ENCODE results near the gene MEX3A. TPM values are rescaled to one million over a fixed set of nuclear protein-coding genes. Genes with fewer than 3 reads are reported as not detected.
A peak's percentile ranks its signal among the peaks of the same experiment; 100 is the strongest.
"Not testable (repeated sequence)": the region's sequence is repeated elsewhere in the genome, so short reads cannot be mapped to it uniquely, and the experiment has no call there.

Gene MEX3A
- total and polyA plus RNA-seq, 2 donors (not counting 3 experiments of a cell fraction or from before 2014, with no cell fraction given), result 20.2 to 23.6 TPM

GRCh38 chr1:156126043-156126629 is 43.9 kb upstream of the MEX3A start:
- H3K27ac ChIP-seq (ENCODE audit: insufficient read depth, low read depth, low read length), result peak overlapping the region; percentile 97
- peak overlapping the region in 1 of 3 experiments; percentile 17 for H3K4me3 ChIP-seq (replicated peaks in 1 of 3; ENCODE audit: insufficient read depth in 1 of 3, low read depth in 1 of 3, low read length in 3 of 3)
- peaks cover 85% of the 10 kb centered on the region for H3K79me2 ChIP-seq (ENCODE audit: control insufficient read depth, insufficient read depth, low read length)
- peak; percentile 98 for FAIRE-seq
- H3K4me2 ChIP-seq (ENCODE audit: insufficient read depth, low read length), result peak overlapping the region; percentile 65
- no peaks in the 10 kb centered on the region for H3K9me3 ChIP-seq (replicated peaks; ENCODE audit: control insufficient read depth, insufficient read depth, low read length)
- TF ChIP-seq POLR2AphosphoS5 (IDR thresholded peaks at IDR 0.05; ENCODE audit: insufficient read depth, low read depth, low read length), result peak; percentile 90
- TF ChIP-seq FOS (IDR thresholded peaks at IDR 0.05; ENCODE audit: borderline replicate concordance, insufficient read depth, low read length), result peak; percentile 88
- peak; percentile 35 to 46 for TF ChIP-seq CTCF (IDR thresholded peaks at IDR 0.05; ENCODE audit: extremely low read depth in 1 of 2, insufficient read depth in 1 of 2, low read depth in 1 of 2, low read length in 2 of 2)
- TF ChIP-seq JUN (IDR thresholded peaks at IDR 0.05; ENCODE audit: borderline replicate concordance, insufficient read depth, insufficient read length, low read depth), result peak; percentile 71
- TF ChIP-seq POLR2A (IDR thresholded peaks at IDR 0.05; ENCODE audit: low read depth, low read length), result peak; percentile 65
- TF ChIP-seq GATA2 (IDR thresholded peaks at IDR 0.05; ENCODE audit: insufficient read depth, insufficient read length, low read depth, low read length), result peak; percentile 76
- no peak for TF ChIP-seq MYC (IDR thresholded peaks at IDR 0.05; ENCODE audit: low read depth, low read length)
- no peak for TF ChIP-seq EZH2 (IDR thresholded peaks at IDR 0.05; ENCODE audit: borderline replicate concordance, low read depth, low read length, severe bottlenecking)
- TF ChIP-seq MAX (IDR thresholded peaks at IDR 0.05; ENCODE audit: insufficient read depth, insufficient read length), result no peak
- no peaks in the 10 kb centered on the region for H4K20me1 ChIP-seq (replicated peaks; ENCODE audit: control insufficient read depth, extremely low read depth, insufficient read depth, low read length)
- ChIA-PET CTCF (interaction anchor here (0.7 to 13.0 kb wide), 4 partner anchors 6 to 99 kb away, joined by 3 to 627 read pairs (median 29); partner anchors contain the start of gene LMNA), POLR2A (interaction anchor here (0.6 to 5.1 kb wide), 4 partner anchors 11 to 136 kb away, joined by 3 to 55 read pairs (median 4); partner anchors contain the start of gene LMNA)
- intact Hi-C loops (cut with micrococcal nuclease) (loop anchor here (1.0 kb wide), 2 partner anchors 20 to 29 kb away; no protein-coding TSS in a partner anchor), dilution Hi-C loops (cut with MboI; ENCODE audit: extremely low pct_ligation_motif_present, low sequenced_read_pairs) (no loop called here)
- no peak overlapping the region for H2AFZ ChIP-seq (ENCODE audit: low read depth, low read length)
- peak overlapping the region; percentile 87 for H3K9ac ChIP-seq (replicated peaks; ENCODE audit: extremely low read depth, insufficient read depth, low read length)
- no TSS peak for BruUV-seq (replicated peaks)
- H3K36me3 ChIP-seq (ENCODE audit: control insufficient read depth in 2 of 2, extremely low read depth in 1 of 2, insufficient read depth in 2 of 2, low read length in 2 of 2), result peaks cover 3 to 4% of the 10 kb centered on the region in 2 experiments
- peaks cover 87% of the 10 kb centered on the region for H3K4me1 ChIP-seq (ENCODE audit: control insufficient read depth, extremely low read depth, insufficient read depth, low read length)
- H3K9me1 ChIP-seq (replicated peaks; ENCODE audit: control insufficient read depth, extremely low read depth, insufficient read depth, low read length), result no peaks in the 10 kb centered on the region
- peak; percentile 96 for DNase-seq (ENCODE audit: low read depth, low spot score)
- H3K27me3 ChIP-seq (ENCODE audit: control insufficient read depth in 2 of 2, insufficient read depth in 2 of 2, low read length in 2 of 2), result no peaks in the 10 kb centered on the region

- Histone ChIP-seq H3K27ac (ENCODE audit: insufficient read depth, low read depth, low read length) (peak overlapping the region; percentile 97), H3K9ac (replicated peaks; ENCODE audit: extremely low read depth, insufficient read depth, low read length) (peak overlapping the region; percentile 87), H3K79me2 (ENCODE audit: control insufficient read depth, insufficient read depth, low read length) (peaks cover 87% of the 10 kb centered on the region), H3K4me1 (ENCODE audit: control insufficient read depth, extremely low read depth, insufficient read depth, low read length) (peaks cover 90% of the 10 kb centered on the region)
- DNase-seq (ENCODE audit: low read depth, low spot score); H3K9me1 ChIP-seq (replicated peaks; ENCODE audit: control insufficient read depth, extremely low read depth, insufficient read depth, low read length); H3K27me3 ChIP-seq (ENCODE audit: control insufficient read depth in 2 of 2, insufficient read depth in 2 of 2, low read length in 2 of 2); H3K4me2 ChIP-seq (ENCODE audit: insufficient read depth, low read length); H3K36me3 ChIP-seq (ENCODE audit: control insufficient read depth in 2 of 2, extremely low read depth in 1 of 2, insufficient read depth in 2 of 2, low read length in 2 of 2); H3K9me3 ChIP-seq (replicated peaks; ENCODE audit: control insufficient read depth, insufficient read depth, low read length); intact Hi-C loops (cut with micrococcal nuclease); H4K20me1 ChIP-seq (replicated peaks; ENCODE audit: control insufficient read depth, extremely low read depth, insufficient read depth, low read length); dilution Hi-C loops (cut with MboI; ENCODE audit: extremely low pct_ligation_motif_present, low sequenced_read_pairs); FAIRE-seq; H3K4me3 ChIP-seq (replicated peaks in 1 of 3; ENCODE audit: insufficient read depth in 1 of 3, low read depth in 1 of 3, low read length in 3 of 3); BruUV-seq (replicated peaks); H2AFZ ChIP-seq (ENCODE audit: low read depth, low read length): not testable (repeated sequence)
- ChIA-PET POLR2A (interaction anchor here (0.5 to 5.1 kb wide), 2 partner anchors 11 to 108 kb away, joined by 4 to 55 read pairs; partner anchors contain the start of gene LMNA), CTCF (interaction anchor here (1.4 to 13.0 kb wide), 2 partner anchors 30 to 100 kb away, joined by 3 to 627 read pairs; no protein-coding TSS in a partner anchor)
Observed at GRCh38 chr1:156125544-156125943, 43.3 kb upstream of the MEX3A start.

Data from endothelial cell of umbilical vein (primary cell).